ENCODE results near the gene CACNA2D2. TPM values are rescaled to one million over a fixed set of nuclear protein-coding genes. Genes with fewer than 3 reads are reported as not detected.
A peak's percentile ranks its signal among the peaks of the same experiment; 100 is the strongest.

CACNA2D2 gene
- total RNA-seq, 1 experiment from 2014 or later, result not detected

GRCh38 chr3:50323092-50323600 lies 180.3 kb downstream of the CACNA2D2 start:
- no peak overlapping the region for H3K27ac ChIP-seq
- no peaks in the 10 kb centered on the region for H3K9me3 ChIP-seq (replicated peaks)
- H3K27me3 ChIP-seq, result no peaks in the 10 kb centered on the region
- peaks cover 4% of the 10 kb centered on the region; the same call in 1 of the 2 replicates for H3K4me1 ChIP-seq
- DNase-seq, result no peak
- H3K4me3 ChIP-seq, result no peak overlapping the region
- peaks cover 5% of the 10 kb centered on the region for H3K36me3 ChIP-seq

GRCh38 chr3:50322386-50323091 lies 180.9 kb downstream of the CACNA2D2 start, which contains the start of gene HYAL2:
Gene HYAL2 (minus strand): TSS chr3:50322745. CDS start chr3:50320489, 2,256 bp downstream.
- Histone ChIP-seq H3K36me3 (peaks cover 5% of the 10 kb centered on the region), H3K9me3 (replicated peaks) (no peaks in the 10 kb centered on the region)

GRCh38 chr3:50322115-50322385 lies 181.4 kb downstream of the CACNA2D2 start:
- no peak for DNase-seq
- peaks cover 4% of the 10 kb centered on the region; the same call in 1 of the 2 replicates for H3K4me1 ChIP-seq
- H3K27ac ChIP-seq, result peak overlapping the region; percentile 98
- H3K4me3 ChIP-seq, result peak overlapping the region; percentile 90
- no peaks in the 10 kb centered on the region for H3K9me3 ChIP-seq (replicated peaks)
- H3K27me3 ChIP-seq, result no peaks in the 10 kb centered on the region
- peaks cover 5% of the 10 kb centered on the region for H3K36me3 ChIP-seq

More at GRCh38 chr3:50322386-50323091, 180.9 kb downstream of the CACNA2D2 start, which contains the start of gene HYAL2:
- Histone ChIP-seq H3K27me3 (no peaks in the 10 kb centered on the region), H3K4me1 (peaks cover 4% of the 10 kb centered on the region; the same call in 1 of the 2 replicates), H3K4me3 (peak within 1 kb of the TSS; percentile 90), H3K27ac (peak within 1 kb of the TSS; percentile 98)
- DNase-seq, result no peak

- peak; percentile 89 to 92 for DNase-seq
- no peaks in the 10 kb centered on the region for H3K9me3 ChIP-seq (replicated peaks)
- H3K4me3 ChIP-seq, result peak overlapping the region; percentile 90
- H3K27me3 ChIP-seq, result no peaks in the 10 kb centered on the region
- H3K36me3 ChIP-seq, result peaks cover 5% of the 10 kb centered on the region
- peaks cover 4% of the 10 kb centered on the region; the same call in 1 of the 2 replicates for H3K4me1 ChIP-seq
- peak overlapping the region; percentile 98 for H3K27ac ChIP-seq
Measured at GRCh38 chr3:50321336-50322114, 181.9 kb downstream of the CACNA2D2 start.

GRCh38 chr3:50320853-50321335 lies 182.5 kb downstream of the CACNA2D2 start:
- no peaks in the 10 kb centered on the region for H3K9me3 ChIP-seq (replicated peaks)
- H3K27ac ChIP-seq, result peak overlapping the region; percentile 98
- DNase-seq, result peak; percentile 77 to 79
- H3K27me3 ChIP-seq, result no peaks in the 10 kb centered on the region
- peaks cover 4% of the 10 kb centered on the region; the same call in 1 of the 2 replicates for H3K4me1 ChIP-seq
- peaks cover 5% of the 10 kb centered on the region for H3K36me3 ChIP-seq
- H3K4me3 ChIP-seq, result peak overlapping the region; percentile 90

- no peaks in the 10 kb centered on the region for H3K9me3 ChIP-seq (replicated peaks)
- peak overlapping the region; percentile 90 for H3K4me3 ChIP-seq
- H3K36me3 ChIP-seq, result peaks cover 5% of the 10 kb centered on the region
- DNase-seq, result no peak
- H3K4me1 ChIP-seq, result peaks cover 4% of the 10 kb centered on the region; the same call in 1 of the 2 replicates
- H3K27me3 ChIP-seq, result no peaks in the 10 kb centered on the region
- H3K27ac ChIP-seq, result no peak overlapping the region; the same call in 1 of the 2 replicates
Measured at GRCh38 chr3:50319894-50320625, 183.4 kb downstream of the CACNA2D2 start.

GRCh38 chr3:50319181-50319893 lies 184.1 kb downstream of the CACNA2D2 start:
- DNase-seq, result no peak
- H3K36me3 ChIP-seq, result peaks cover 5% of the 10 kb centered on the region
- H3K27me3 ChIP-seq, result no peaks in the 10 kb centered on the region
- H3K27ac ChIP-seq, result no peak overlapping the region
- no peaks in the 10 kb centered on the region for H3K9me3 ChIP-seq (replicated peaks)
- peaks cover 2% of the 10 kb centered on the region; the same call in 1 of the 2 replicates for H3K4me1 ChIP-seq
- no peak overlapping the region for H3K4me3 ChIP-seq

- H3K36me3 ChIP-seq, result peaks cover 5% of the 10 kb centered on the region
- H3K27me3 ChIP-seq, result no peaks in the 10 kb centered on the region
- no peak overlapping the region for H3K4me3 ChIP-seq
- no peaks in the 10 kb centered on the region for H3K9me3 ChIP-seq (replicated peaks)
- H3K4me1 ChIP-seq, result no peaks in the 10 kb centered on the region; the same call in 1 of the 2 replicates
- no peak overlapping the region for H3K27ac ChIP-seq
- DNase-seq, result no peak
Measured at GRCh38 chr3:50318615-50319014, 184.8 kb downstream of the CACNA2D2 start.

GRCh38 chr3:50318163-50318562 lies 185.3 kb downstream of the CACNA2D2 start:
- Histone ChIP-seq H3K4me3 (no peak overlapping the region), H3K36me3 (peaks cover 5% of the 10 kb centered on the region), H3K27me3 (no peaks in the 10 kb centered on the region), H3K9me3 (replicated peaks) (no peaks in the 10 kb centered on the region), H3K4me1 (no peaks in the 10 kb centered on the region; the same call in 1 of the 2 replicates), H3K27ac (no peak overlapping the region)
- DNase-seq, result no peak

- DNase-seq, result no peak
- H3K4me1 ChIP-seq, result no peaks in the 10 kb centered on the region; the same call in 1 of the 2 replicates
- peaks cover 5% of the 10 kb centered on the region for H3K36me3 ChIP-seq
- H3K4me3 ChIP-seq, result no peak overlapping the region
- no peaks in the 10 kb centered on the region for H3K9me3 ChIP-seq (replicated peaks)
- H3K27me3 ChIP-seq, result no peaks in the 10 kb centered on the region
- no peak overlapping the region for H3K27ac ChIP-seq
Measured at GRCh38 chr3:50317300-50317699, 186.1 kb downstream of the CACNA2D2 start.

- no peak for DNase-seq
- Histone ChIP-seq H3K4me3 (no peak overlapping the region), H3K36me3 (peaks cover 5% of the 10 kb centered on the region), H3K27me3 (no peaks in the 10 kb centered on the region), H3K27ac (no peak overlapping the region), H3K4me1 (no peaks in the 10 kb centered on the region), H3K9me3 (replicated peaks) (no peaks in the 10 kb centered on the region)
Measured at GRCh38 chr3:50316657-50317242, 186.7 kb downstream of the CACNA2D2 start.

GRCh38 chr3:50314816-50315215 lies 188.6 kb downstream of the CACNA2D2 start:
- Histone ChIP-seq H3K4me1 (no peaks in the 10 kb centered on the region), H3K9me3 (replicated peaks) (no peaks in the 10 kb centered on the region; the same call in 1 of the 2 replicates), H3K36me3 (peaks cover 5% of the 10 kb centered on the region), H3K27ac (no peak overlapping the region), H3K27me3 (no peaks in the 10 kb centered on the region), H3K4me3 (no peak overlapping the region)
- DNase-seq, result no peak

GRCh38 chr3:50314342-50314741 lies 189.1 kb downstream of the CACNA2D2 start:
- no peak for DNase-seq
- Histone ChIP-seq H3K27me3 (no peaks in the 10 kb centered on the region), H3K9me3 (replicated peaks) (no peaks in the 10 kb centered on the region; the same call in 1 of the 2 replicates), H3K4me1 (no peaks in the 10 kb centered on the region), H3K4me3 (no peak overlapping the region), H3K36me3 (peaks cover 4% of the 10 kb centered on the region), H3K27ac (no peak overlapping the region)

All from SJCRH30 (cell line).